SIG-M5 (cell line): ENCODE data around the gene TTC39A.

Experiments used
- DNase-seq: peaks from one replicate; lab custom pipeline; 2025; lab: John Stamatoyannopoulos, UW

The TTC39A gene

GRCh38 chr1:51330331-51331201 lies at the start of gene TTC39A:
Gene TTC39A, minus strand, starts transcription at chr1:51330562. Its CDS starts 85 bp downstream, at chr1:51330477.
- no peak for DNase-seq

GRCh38 chr1:51378871-51379270 lies 48.5 kb upstream of the TTC39A start:
- DNase-seq, result no peak

GRCh38 chr1:51373898-51374297 lies 43.5 kb upstream of the TTC39A start:
- no peak for DNase-seq

- DNase-seq, result no peak
These were observed 42.2 kb upstream of the TTC39A start for GRCh38 chr1:51372561-51372960.

GRCh38 chr1:51369171-51369570 lies 38.8 kb upstream of the TTC39A start:
- DNase-seq, result no peak

GRCh38 chr1:51365774-51366173 lies 35.4 kb upstream of the TTC39A start:
- no peak for DNase-seq

- no peak for DNase-seq
These were observed 29.5 kb upstream of the TTC39A start for GRCh38 chr1:51359879-51360278.

- DNase-seq, result no peak
These were observed 25.0 kb upstream of the TTC39A start for GRCh38 chr1:51355382-51355781.

GRCh38 chr1:51354416-51354815 lies 24.1 kb upstream of the TTC39A start:
- no peak for DNase-seq

- DNase-seq, result no peak
These were observed 21.5 kb upstream of the TTC39A start for GRCh38 chr1:51351907-51352306.

GRCh38 chr1:51349862-51350261 lies 19.5 kb upstream of the TTC39A start:
- DNase-seq, result no peak

GRCh38 chr1:51348147-51348527 lies 17.8 kb upstream of the TTC39A start:
- no peak for DNase-seq

GRCh38 chr1:51347398-51348146 lies 17.2 kb upstream of the TTC39A start:
- no peak for DNase-seq

GRCh38 chr1:51346086-51346942 lies 16.0 kb upstream of the TTC39A start:
- no peak for DNase-seq

GRCh38 chr1:51345300-51345687 lies 14.9 kb upstream of the TTC39A start:
- DNase-seq, result no peak

GRCh38 chr1:51344602-51345299 lies 14.4 kb upstream of the TTC39A start:
- DNase-seq, result no peak

GRCh38 chr1:51344276-51344601 lies 13.9 kb upstream of the TTC39A start:
- DNase-seq, result no peak

GRCh38 chr1:51343624-51344023 lies 13.3 kb upstream of the TTC39A start:
- no peak for DNase-seq

GRCh38 chr1:51342591-51343206 lies 12.3 kb upstream of the TTC39A start:
- no peak for DNase-seq

GRCh38 chr1:51341876-51342496 lies 11.6 kb upstream of the TTC39A start:
- DNase-seq, result no peak

GRCh38 chr1:51340380-51340779 lies 10.0 kb upstream of the TTC39A start:
- DNase-seq, result no peak
